Measurements from ENCODE around the gene TIMM29. TPM values are rescaled to one million over a fixed set of nuclear protein-coding genes. Genes with fewer than 3 reads are reported as not detected.

The TIMM29 gene
- total and polyA plus RNA-seq, 2 of the 13 experiments (the other 11 are each of a cell fraction or from before 2014, with no cell fraction given), result 7.1 to 33.8 TPM

GRCh38 chr19:10928563-10929401, at the start of gene TIMM29, which contains the start of gene YIPF2 (continued):
- 0 out of 2 replicates have a peak, but pooled peaks have one; percentile 26 for TF ChIP-seq ZFYVE20 (CRISPR knock-in tag; IDR thresholded peaks at IDR 0.05; ENCODE audit: borderline replicate concordance, low read depth)
- TF ChIP-seq ZFP91 (CRISPR knock-in tag; IDR thresholded peaks at IDR 0.05; ENCODE audit: borderline replicate concordance), result peak; percentile 75; the same call in 1 of the 2 replicates
- TF ChIP-seq ZNF256 (CRISPR knock-in tag; conservative IDR thresholded peaks at IDR 0.05), result 0 out of 2 replicates have a peak, but pooled peaks have one; percentile 22
- TF ChIP-seq PTBP1 (IDR thresholded peaks at IDR 0.05; ENCODE audit: low read depth, low read length, poor library complexity, severe bottlenecking), result no peak
- TF ChIP-seq CBX5 (CRISPR knock-in tag; IDR thresholded peaks at IDR 0.05; ENCODE audit: borderline replicate concordance), result peak; percentile 22; the same call in 1 of the 2 replicates
- TF ChIP-seq IRX3 (CRISPR knock-in tag; IDR thresholded peaks at IDR 0.05; ENCODE audit: borderline replicate concordance, low read depth), result peak; percentile 41; the same call in 1 of the 2 replicates
- peak; percentile 41; the same call in 1 of the 2 replicates for TF ChIP-seq NFYB (CRISPR knock-in tag; IDR thresholded peaks at IDR 0.05)
- TF ChIP-seq PATZ1 (CRISPR knock-in tag; IDR thresholded peaks at IDR 0.05), result no peak
- TF ChIP-seq NFKBIZ (CRISPR knock-in tag; IDR thresholded peaks at IDR 0.05), result peak; percentile 78; the same call in 1 of the 2 replicates
- no peak for TF ChIP-seq HNRNPUL1 (IDR thresholded peaks at IDR 0.05; ENCODE audit: low read depth, low read length)
- peak; percentile 67; the same call in 1 of the 2 replicates for TF ChIP-seq TBX2 (CRISPR knock-in tag; IDR thresholded peaks at IDR 0.05; ENCODE audit: borderline replicate concordance)
- no peak for TF ChIP-seq ZNF17 (CRISPR knock-in tag; IDR thresholded peaks at IDR 0.05)
- TF ChIP-seq MAFK (conservative IDR thresholded peaks at IDR 0.05 in 1 of 2, IDR thresholded peaks at IDR 0.05 in 1 of 2; ENCODE audit: low read length in 2 of 2), result no peak
- no peak for TF ChIP-seq MTA3 (CRISPR knock-in tag; IDR thresholded peaks at IDR 0.05)
- peak; percentile 83; the same call in 1 of the 2 replicates for TF ChIP-seq ZNF350 (CRISPR knock-in tag; IDR thresholded peaks at IDR 0.05; ENCODE audit: borderline replicate concordance, low read depth)
- no peak for TF ChIP-seq GZF1 (CRISPR knock-in tag; IDR thresholded peaks at IDR 0.05)
- no peak for TF ChIP-seq ZBTB39 (CRISPR knock-in tag; IDR thresholded peaks at IDR 0.05)
- no peak for TF ChIP-seq ZNF570 (CRISPR knock-in tag; IDR thresholded peaks at IDR 0.05; ENCODE audit: borderline replicate concordance)

Measured in HepG2 (cell line).